A549 (cell line): ENCODE results near the gene CYP4F2. TPM values are rescaled to one million over a fixed set of nuclear protein-coding genes. Genes with fewer than 3 reads are reported as not detected.

Experiments
- ATAC-seq, 2 experiments: fragments of 200-7000 bp in 1 of 2; fragments of >200 bp in 1 of 2; cut with Nextera tagmentation in 1 of 2; cut with Tn5 transposase in 1 of 2; 3 replicates each; pipeline versions ENCODE4 v1.8.0 to v1.9.1; 2018 to 2020; ENCODE audit warnings: mild to moderate bottlenecking in 1 of 2, moderate library complexity in 1 of 2
- CTCF ChIA-PET: fragments of 300-600 bp; sonication (Branson Sonifier 250); formaldehyde crosslinking; extraction: SDS; loops from one replicate; lab custom pipeline; 2021; ENCODE audit warnings: antibody characterized with exemption, inconsistent platforms; lab: Yijun Ruan, JAX
- POLR2A ChIA-PET: fragments of 350-600 bp; formaldehyde crosslinking; extraction: SDS; loops from one replicate; lab custom pipeline; 2021; ENCODE audit warnings: antibody characterized with exemption, inconsistent platforms; lab: Yijun Ruan, JAX
- DNase-seq, 2 experiments: peaks; one replicate each; pipeline versions ENCODE4 v3.0.0 to v3.0.0-alpha.2; 2011 to 2016; ENCODE audit warnings: low read depth in 1 of 2, low spot score in 1 of 2
- FAIRE-seq: peaks from 2 replicates; lab custom pipeline; 2011; peaks lifted over from hg19 to GRCh38; lab: Jason Lieb, UNC
- H3K27ac ChIP-seq, 2 experiments: fragments of >200 bp; sonication (Bioruptor Twin); formaldehyde crosslinking; 3 replicates each; pipeline ENCODE4 v1.5.1; 2016 to 2017
- H3K4me1 ChIP-seq: fragments of >200 bp; sonication (Bioruptor Twin); formaldehyde crosslinking; 3 replicates; pipeline ENCODE4 v1.6.1; 2016
- H3K4me2 ChIP-seq: fragments of >200 bp; sonication (Bioruptor Twin); formaldehyde crosslinking; 3 replicates; pipeline ENCODE4 v1.6.1; 2016
- H3K4me3 ChIP-seq: fragments of >200 bp; sonication (Bioruptor Twin); formaldehyde crosslinking; 3 replicates; pipeline ENCODE4 v1.5.1; 2016
- H3K9me3 ChIP-seq: fragments of >200 bp; sonication (Bioruptor Twin); formaldehyde crosslinking; 3 replicates; pipeline ENCODE4 v1.6.1; 2016
- CBX8 ChIP-seq: fragments of 200-600 bp; sonication (generic); IDR thresholded peaks from 2 replicates; pipeline ENCODE4 v1.6.1; 2016
- CEBPB ChIP-seq, 2 experiments: fragments of >200 bp in 1 of 2; sonication (Bioruptor Twin) in 1 of 2; formaldehyde crosslinking in 1 of 2; IDR thresholded peaks; 2 replicates each; pipeline ENCODE4 v1.6.1; 2012 to 2016
- EP300 ChIP-seq, 2 experiments: fragments of >200 bp; sonication (Bioruptor Twin); formaldehyde crosslinking; IDR thresholded peaks; 2 replicates in 1 of 2; 3 replicates in 1 of 2; pipeline ENCODE4 v1.6.1; 2016 to 2017
- ESRRA ChIP-seq: fragments of 150-350 bp; IDR thresholded peaks from 2 replicates; pipeline ENCODE4 v1.6.1; 2014; ENCODE audit warnings: mild to moderate bottlenecking, low read length, borderline replicate concordance
- FOSB ChIP-seq: fragments of 250-450 bp; sonication (Bioruptor Pico); IDR thresholded peaks from 2 replicates; pipeline ENCODE4 v1.5.0; 2020; ENCODE audit warnings: mild to moderate bottlenecking, moderate library complexity
- HDAC2 ChIP-seq: fragments of 200-600 bp; sonication (generic); IDR thresholded peaks from 2 replicates; pipeline ENCODE4 v1.6.1; 2016
- HEYL ChIP-seq: fragments of 250-450 bp; sonication (Bioruptor Pico); IDR thresholded peaks from 2 replicates; pipeline ENCODE4 v1.8.0; 2021; ENCODE audit warnings: mild to moderate bottlenecking, moderate library complexity
- HOXB5 ChIP-seq: fragments of 250-450 bp; sonication (Bioruptor Pico); IDR thresholded peaks from 2 replicates; pipeline ENCODE4 v1.5.0; 2020; ENCODE audit warnings: mild to moderate bottlenecking, moderate library complexity
- JUN ChIP-seq, 2 experiments: fragments of >200 bp; sonication (Bioruptor Twin); formaldehyde crosslinking; IDR thresholded peaks; 2 replicates in 1 of 2; 3 replicates in 1 of 2; pipeline ENCODE4 v1.6.1; 2016 to 2017
- JUNB ChIP-seq: fragments of >200 bp; sonication (Bioruptor Twin); formaldehyde crosslinking; IDR thresholded peaks from 2 replicates; pipeline ENCODE4 v1.6.1; 2016
- KDM1A ChIP-seq: fragments of 200-600 bp; sonication (generic); IDR thresholded peaks from 2 replicates; pipeline ENCODE4 v1.6.1; 2016; ENCODE audit warnings: low read depth, mild to moderate bottlenecking
- MAFK ChIP-seq: fragments of 450-650 bp; IDR thresholded peaks from 2 replicates; pipeline ENCODE4 v1.6.1; 2014; ENCODE audit not compliant: partially characterized antibody
- NR3C1 ChIP-seq: fragments of >200 bp; sonication (Bioruptor Twin); formaldehyde crosslinking; IDR thresholded peaks from 3 replicates; pipeline ENCODE4 v1.6.1; 2017
- RAD21 ChIP-seq, 2 experiments: fragments of >200 bp in 1 of 2; sonication (Bioruptor Twin) in 1 of 2; formaldehyde crosslinking in 1 of 2; IDR thresholded peaks in 1 of 2; conservative IDR thresholded peaks in 1 of 2; 2 replicates in 1 of 2; 3 replicates in 1 of 2; pipeline ENCODE4 v1.6.1; 2012 to 2018; ENCODE audit warnings: inconsistent platforms in 1 of 2
- RARB ChIP-seq: fragments of 250-450 bp; sonication (Bioruptor Pico); IDR thresholded peaks from 2 replicates; pipeline ENCODE4 v1.8.0; 2021; ENCODE audit warnings: mild to moderate bottlenecking, moderate library complexity
- RNF2 ChIP-seq: fragments of 200-600 bp; sonication (generic); IDR thresholded peaks from 2 replicates; pipeline ENCODE4 v1.6.1; 2016; ENCODE audit warnings: low read depth, mild to moderate bottlenecking, antibody characterized with exemption, moderate library complexity, borderline replicate concordance
- SMC3 ChIP-seq: fragments of >200 bp; sonication (Bioruptor Twin); formaldehyde crosslinking; IDR thresholded peaks from 3 replicates; pipeline ENCODE4 v1.6.1; 2018; ENCODE audit warnings: inconsistent platforms
- SREBF2 ChIP-seq: fragments of 450-650 bp; IDR thresholded peaks from 2 replicates; pipeline ENCODE4 v1.6.1; 2014; ENCODE audit warnings: mild to moderate bottlenecking, moderate library complexity
- TP53 ChIP-seq: fragments of 250-450 bp; sonication (Bioruptor Pico); IDR thresholded peaks from 2 replicates; pipeline ENCODE4 v1.5.0; 2021; ENCODE audit warnings: mild to moderate bottlenecking, moderate library complexity
- ZC3H11A ChIP-seq: fragments of 450-650 bp; IDR thresholded peaks from 2 replicates; pipeline ENCODE4 v1.6.1; 2014; ENCODE audit warnings: antibody characterized with exemption, mild to moderate bottlenecking
- ZFP36 ChIP-seq: fragments of 450-650 bp; IDR thresholded peaks from 2 replicates; pipeline ENCODE4 v1.6.1; 2014; ENCODE audit warnings: borderline replicate concordance; ENCODE audit not compliant: partially characterized antibody
- ZNF302 ChIP-seq: fragments of 250-450 bp; sonication (Bioruptor Pico); IDR thresholded peaks from 2 replicates; pipeline ENCODE4 v1.9.0; 2021; ENCODE audit warnings: inconsistent platforms, mild to moderate bottlenecking, moderate library complexity
- WGBS: methylation state at CpG from one replicate; pipeline ENCODE4 v1.1.6; 2017; ENCODE audit errors: missing lambda C conversion rate; 5-methylcytosine and 5-hydroxymethylcytosine counted together
- polyA plus RNA-seq, 4 experiments: library from polyadenylated mRNA; depleted of rRNA in 3 of 4; stranded (reverse); fragments of >200 nt; fragmentation: RNase III in 1 of 4; extraction: RNeasy Plus Mini Kit Qiagen cat#74134 plus additional on column Dnase treatment in 1 of 4; gene quantifications; 2 replicates in 3 of 4; 3 replicates in 1 of 4; pipeline ENCODE4 v1.2.3, GENCODE V29; 2011 to 2017
- TF ChIP-seq, protein P1 (sequence below): fragments of >200 bp; sonication (Bioruptor Twin); formaldehyde crosslinking; IDR thresholded peaks from 3 replicates; pipeline ENCODE4 v1.6.1; 2016
- TF ChIP-seq, protein P2 (sequence below): fragments of >200 bp; sonication (Bioruptor Twin); formaldehyde crosslinking; IDR thresholded peaks from 3 replicates; pipeline ENCODE4 v1.5.1; 2016
- TF ChIP-seq, protein P3 (sequence below): IDR thresholded peaks from 2 replicates; pipeline ENCODE4 v1.6.1; 2012

Gene CYP4F2
- polyA plus RNA-seq, 2 of the 4 experiments (the other 2 are of a cell fraction) = 0.13 to 0.43 TPM

DNA sequence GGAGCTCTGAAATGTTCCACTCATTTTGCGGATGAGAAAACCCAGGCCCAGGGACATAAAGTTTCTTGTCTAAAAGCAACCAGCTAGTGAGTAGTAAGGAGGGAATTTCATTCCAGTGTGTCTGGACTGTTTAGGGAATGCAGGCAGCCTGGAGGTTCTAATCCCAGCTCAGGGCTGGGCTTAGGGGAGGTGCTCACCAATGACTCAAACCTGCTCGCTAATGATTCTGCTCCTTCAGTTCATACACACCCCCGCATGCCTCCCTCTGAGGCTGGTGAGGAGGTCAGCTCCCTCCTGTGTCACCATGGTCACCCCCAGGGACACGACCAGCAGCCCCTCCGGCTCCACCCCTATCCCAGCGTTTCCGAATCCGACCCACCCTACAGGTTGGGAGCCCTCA lies 34.6 kb downstream of the CYP4F2 start (continued):
- TF ChIP-seq MAFK (no peak), KDM1A (no peak), HOXB5 (CRISPR knock-in tag) (no peak), TP53 (CRISPR knock-in tag) (no peak), FOSB (CRISPR knock-in tag) (no peak), CBX8 (no peak), HDAC2 (no peak)

DNA sequence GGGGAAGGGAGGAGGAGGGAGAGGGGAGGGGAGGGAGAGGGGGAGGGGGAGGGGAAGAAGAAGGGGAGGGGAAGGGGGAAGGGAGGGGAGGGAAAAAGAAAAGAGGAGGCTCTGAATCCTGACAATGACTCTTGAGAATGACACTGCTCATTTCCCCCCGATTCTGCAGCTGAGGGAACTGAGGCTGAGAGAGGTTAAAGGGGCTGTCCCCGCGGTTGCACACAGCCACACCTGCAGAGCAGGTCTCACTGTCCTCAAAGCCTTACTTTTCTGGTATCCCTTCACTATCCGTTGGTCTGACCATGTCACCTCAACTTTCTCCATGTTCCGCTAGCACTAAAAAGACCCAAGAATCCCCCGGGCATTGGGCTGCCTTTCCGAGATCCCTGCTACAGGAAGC lies 35.4 kb downstream of the CYP4F2 start:
- no peak overlapping the region for H3K27ac ChIP-seq
- TF ChIP-seq SMC3 (no peak), CBX8 (no peak), RNF2 (no peak), MAFK (no peak), ZFP36 (no peak), TP53 (CRISPR knock-in tag) (no peak), EP300 (IDR thresholded peaks at IDR 0.05) (no peak), ZNF302 (CRISPR knock-in tag) (no peak), FOSB (CRISPR knock-in tag) (no peak), NR3C1 (no peak), ESRRA (no peak)
- TF ChIP-seq, protein P1, sequence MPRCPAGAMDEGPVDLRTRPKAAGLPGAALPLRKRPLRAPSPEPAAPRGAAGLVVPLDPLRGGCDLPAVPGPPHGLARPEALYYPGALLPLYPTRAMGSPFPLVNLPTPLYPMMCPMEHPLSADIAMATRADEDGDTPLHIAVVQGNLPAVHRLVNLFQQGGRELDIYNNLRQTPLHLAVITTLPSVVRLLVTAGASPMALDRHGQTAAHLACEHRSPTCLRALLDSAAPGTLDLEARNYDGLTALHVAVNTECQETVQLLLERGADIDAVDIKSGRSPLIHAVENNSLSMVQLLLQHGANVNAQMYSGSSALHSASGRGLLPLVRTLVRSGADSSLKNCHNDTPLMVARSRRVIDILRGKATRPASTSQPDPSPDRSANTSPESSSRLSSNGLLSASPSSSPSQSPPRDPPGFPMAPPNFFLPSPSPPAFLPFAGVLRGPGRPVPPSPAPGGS = no peak
- TF ChIP-seq, protein P2, sequence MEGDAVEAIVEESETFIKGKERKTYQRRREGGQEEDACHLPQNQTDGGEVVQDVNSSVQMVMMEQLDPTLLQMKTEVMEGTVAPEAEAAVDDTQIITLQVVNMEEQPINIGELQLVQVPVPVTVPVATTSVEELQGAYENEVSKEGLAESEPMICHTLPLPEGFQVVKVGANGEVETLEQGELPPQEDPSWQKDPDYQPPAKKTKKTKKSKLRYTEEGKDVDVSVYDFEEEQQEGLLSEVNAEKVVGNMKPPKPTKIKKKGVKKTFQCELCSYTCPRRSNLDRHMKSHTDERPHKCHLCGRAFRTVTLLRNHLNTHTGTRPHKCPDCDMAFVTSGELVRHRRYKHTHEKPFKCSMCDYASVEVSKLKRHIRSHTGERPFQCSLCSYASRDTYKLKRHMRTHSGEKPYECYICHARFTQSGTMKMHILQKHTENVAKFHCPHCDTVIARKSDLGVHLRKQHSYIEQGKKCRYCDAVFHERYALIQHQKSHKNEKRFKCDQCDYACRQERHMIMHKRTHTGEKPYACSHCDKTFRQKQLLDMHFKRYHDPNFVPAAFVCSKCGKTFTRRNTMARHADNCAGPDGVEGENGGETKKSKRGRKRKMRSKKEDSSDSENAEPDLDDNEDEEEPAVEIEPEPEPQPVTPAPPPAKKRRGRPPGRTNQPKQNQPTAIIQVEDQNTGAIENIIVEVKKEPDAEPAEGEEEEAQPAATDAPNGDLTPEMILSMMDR = no peak
- no peak overlapping the region for H3K4me3 ChIP-seq
- DNase-seq = no peak
- ChIA-PET CTCF (no interaction called here), POLR2A (no interaction called here)
- H3K4me2 ChIP-seq = no peak overlapping the region
- no peaks in the 10 kb centered on the region for H3K4me1 ChIP-seq
- H3K9me3 ChIP-seq = no peaks in the 10 kb centered on the region
- 15% methylated on average over 7 of the region's 7 CpGs for WGBS
- ATAC-seq = no peak
- no peak for FAIRE-seq

DNA sequence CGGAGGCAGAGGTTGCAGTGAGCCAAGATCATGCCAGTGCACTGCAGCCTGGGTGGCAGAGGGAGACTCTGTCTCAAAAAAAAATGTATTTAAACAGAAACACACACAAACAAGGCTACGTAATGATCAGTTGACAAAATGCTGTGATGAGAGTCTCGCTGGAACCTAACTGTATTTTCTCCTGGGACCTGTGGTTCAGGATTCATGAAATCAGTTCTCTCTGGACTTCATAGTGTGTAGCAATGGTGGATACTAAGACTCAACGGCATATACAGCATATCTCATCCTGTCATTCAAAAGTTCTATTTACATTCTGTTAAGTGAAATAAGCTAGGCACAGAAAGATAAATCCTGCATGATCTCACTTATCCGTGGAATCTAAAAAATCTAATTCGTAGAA lies 37.4 kb downstream of the CYP4F2 start:
- ChIA-PET CTCF (no interaction called here), POLR2A (no interaction called here)
- WGBS = 40% methylated on average over 6 of the region's 6 CpGs

DNA sequence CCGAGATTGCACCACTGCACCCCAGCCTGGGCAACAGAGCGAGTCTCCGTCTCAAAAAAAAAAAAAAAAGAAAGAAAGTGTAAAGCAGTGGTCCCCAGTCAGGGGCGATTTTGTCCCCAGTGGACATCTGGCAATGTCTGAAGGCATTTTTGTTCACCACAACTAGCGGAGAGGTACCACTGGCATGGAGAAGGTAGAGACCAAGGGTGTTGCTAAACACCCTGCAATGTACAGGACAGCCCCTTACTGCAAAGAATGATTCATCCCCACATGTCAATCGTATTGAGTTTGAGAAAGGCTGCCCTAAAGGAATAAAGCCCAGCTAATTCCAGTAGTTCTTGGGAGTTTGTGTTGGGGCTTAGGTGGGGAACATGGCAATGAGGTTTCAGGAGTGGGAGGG lies 38.7 kb downstream of the CYP4F2 start:
- ChIA-PET CTCF (no interaction called here), POLR2A (no interaction called here)
- WGBS = 29% methylated on average over 6 of the region's 6 CpGs
- TF ChIP-seq SREBF2 (no peak), RARB (no peak), SMC3 (no peak), ZC3H11A (no peak), JUNB (no peak), RAD21 (conservative IDR thresholded peaks at IDR 0.05 in 1 of 2, IDR thresholded peaks at IDR 0.05 in 1 of 2) (no peak), JUN (IDR thresholded peaks at IDR 0.05) (no peak)
- TF ChIP-seq, protein P3, sequence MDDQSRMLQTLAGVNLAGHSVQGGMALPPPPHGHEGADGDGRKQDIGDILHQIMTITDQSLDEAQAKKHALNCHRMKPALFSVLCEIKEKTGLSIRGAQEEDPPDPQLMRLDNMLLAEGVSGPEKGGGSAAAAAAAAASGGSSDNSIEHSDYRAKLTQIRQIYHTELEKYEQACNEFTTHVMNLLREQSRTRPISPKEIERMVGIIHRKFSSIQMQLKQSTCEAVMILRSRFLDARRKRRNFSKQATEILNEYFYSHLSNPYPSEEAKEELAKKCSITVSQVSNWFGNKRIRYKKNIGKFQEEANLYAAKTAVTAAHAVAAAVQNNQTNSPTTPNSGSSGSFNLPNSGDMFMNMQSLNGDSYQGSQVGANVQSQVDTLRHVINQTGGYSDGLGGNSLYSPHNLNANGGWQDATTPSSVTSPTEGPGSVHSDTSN = no peak
- no peak overlapping the region for H3K27ac ChIP-seq
- ATAC-seq (no peak), FAIRE-seq (no peak), DNase-seq (no peak)
- no peaks in the 10 kb centered on the region for H3K9me3 ChIP-seq
- no peaks in the 10 kb centered on the region for H3K4me1 ChIP-seq
- H3K4me2 ChIP-seq = no peak overlapping the region
- H3K4me3 ChIP-seq = no peak overlapping the region

More for the DNA sequence above, 37.4 kb downstream of the CYP4F2 start:
- Histone ChIP-seq H3K4me1 (no peaks in the 10 kb centered on the region), H3K9me3 (no peaks in the 10 kb centered on the region), H3K4me3 (no peak overlapping the region), H3K4me2 (no peak overlapping the region), H3K27ac (no peak overlapping the region)
- TF ChIP-seq CEBPB (IDR thresholded peaks at IDR 0.05) (no peak), HEYL (CRISPR knock-in tag) (no peak)
- FAIRE-seq = no peak
- DNase-seq = no peak
- ATAC-seq = no peak
